GM18867 (cell line): ENCODE data around the gene PLCZ1.
"Not testable (repeated sequence)": the region's sequence is repeated elsewhere in the genome, so short reads cannot be mapped to it uniquely, and the experiment has no call there.

Experiments
- ATAC-seq: cut with Tn5 transposase; IDR thresholded peaks from one replicate; pipeline ENCODE4 v1.9.1; 2021; ENCODE audit warnings: mild to moderate bottlenecking, moderate library complexity; ENCODE audit not compliant: unreplicated experiment

The PLCZ1 gene

DNA sequence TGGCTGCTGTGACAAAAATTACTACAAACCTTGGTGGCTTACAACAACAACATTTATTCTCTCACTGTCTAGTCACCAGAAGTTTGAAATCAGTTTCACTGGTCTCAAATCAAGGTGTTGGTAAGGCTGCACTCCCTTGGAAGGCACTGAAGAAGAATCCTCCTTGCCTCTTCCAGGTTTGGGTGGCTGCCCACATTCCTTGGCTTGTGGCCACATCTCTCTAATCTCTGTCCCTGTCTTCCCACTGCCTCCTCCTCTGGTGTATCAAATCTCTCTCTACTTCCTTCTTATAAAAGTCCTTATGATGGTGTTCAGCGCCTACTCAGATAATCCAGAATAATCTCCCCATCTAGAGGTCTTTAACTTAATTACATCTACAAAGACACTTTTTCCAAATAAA lies 31.0 kb downstream of the PLCZ1 start:
- ATAC-seq, result no peak

- no peak for ATAC-seq
These were observed 33.9 kb downstream of the PLCZ1 start for GRCh38 chr12:18703911-18704310.

- no peak for ATAC-seq
These were observed 34.5 kb downstream of the PLCZ1 start for GRCh38 chr12:18703321-18703720.

DNA sequence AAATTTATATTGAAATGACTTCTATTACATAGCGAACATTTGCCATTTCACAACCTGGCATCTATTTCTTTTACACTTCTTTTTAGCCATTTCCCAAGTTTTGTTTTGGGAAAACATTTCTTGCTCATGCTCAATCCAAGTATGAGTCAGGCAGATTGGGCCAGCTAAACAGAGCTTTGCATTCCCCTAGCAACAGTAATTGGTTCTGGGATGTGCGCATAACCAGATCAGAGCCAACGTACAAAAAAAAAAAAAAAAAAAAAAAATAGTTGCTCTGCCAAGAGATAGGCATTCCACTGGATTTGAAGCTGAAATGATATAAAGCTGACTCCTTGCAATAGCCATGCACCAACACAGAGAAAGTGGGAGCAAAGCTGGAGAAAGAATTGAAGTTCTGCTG lies 37.5 kb downstream of the PLCZ1 start:
- no peak for ATAC-seq

DNA sequence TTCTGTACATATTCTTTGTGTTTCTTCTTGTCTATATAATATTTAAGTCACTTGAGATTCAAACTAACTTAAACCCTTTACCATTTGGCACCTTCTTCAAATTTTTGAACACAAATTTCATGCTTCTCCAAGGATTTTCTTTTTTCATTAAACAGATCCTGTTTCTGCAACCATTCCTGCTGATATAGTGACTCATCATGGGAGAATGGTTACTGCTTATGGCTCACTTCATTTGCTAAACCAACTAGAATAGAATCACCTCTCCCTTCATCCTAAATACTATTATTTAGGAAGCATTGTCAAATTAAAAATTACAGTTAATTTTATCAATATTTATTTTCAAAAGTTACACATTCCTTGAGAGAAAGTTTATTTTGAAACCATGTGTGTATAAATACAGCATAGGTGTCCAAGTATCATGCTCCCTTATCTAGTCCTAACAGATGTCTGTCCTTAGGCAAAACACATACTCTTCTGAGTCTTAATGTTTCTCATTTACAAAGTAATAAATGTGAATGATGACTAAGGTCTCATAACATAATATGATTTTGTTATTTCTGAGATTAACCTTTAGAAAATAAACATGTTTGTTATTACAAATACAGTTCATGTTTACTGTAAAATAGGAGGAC lies 40.7 kb downstream of the PLCZ1 start:
- no peak for ATAC-seq

DNA sequence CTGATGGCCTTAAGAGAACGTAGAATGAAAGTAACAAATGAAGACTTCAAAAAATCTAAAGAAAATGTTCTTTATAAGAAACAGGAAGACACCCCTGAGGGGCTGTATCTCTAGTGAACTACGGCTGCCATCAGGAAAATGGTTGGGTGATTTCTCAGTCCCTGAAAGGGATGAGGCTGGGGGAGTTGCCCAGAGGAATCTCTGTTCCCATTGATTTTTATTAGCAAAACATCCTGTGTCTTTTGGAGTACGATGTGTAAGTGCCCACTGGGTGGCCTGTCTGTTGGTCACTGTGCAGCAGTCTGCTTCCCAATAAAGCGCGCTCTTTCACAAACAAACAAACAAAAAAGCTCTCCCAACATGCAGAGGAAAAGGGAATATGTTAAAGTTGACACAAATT lies 43.8 kb downstream of the PLCZ1 start:
- not testable (repeated sequence) for ATAC-seq

DNA sequence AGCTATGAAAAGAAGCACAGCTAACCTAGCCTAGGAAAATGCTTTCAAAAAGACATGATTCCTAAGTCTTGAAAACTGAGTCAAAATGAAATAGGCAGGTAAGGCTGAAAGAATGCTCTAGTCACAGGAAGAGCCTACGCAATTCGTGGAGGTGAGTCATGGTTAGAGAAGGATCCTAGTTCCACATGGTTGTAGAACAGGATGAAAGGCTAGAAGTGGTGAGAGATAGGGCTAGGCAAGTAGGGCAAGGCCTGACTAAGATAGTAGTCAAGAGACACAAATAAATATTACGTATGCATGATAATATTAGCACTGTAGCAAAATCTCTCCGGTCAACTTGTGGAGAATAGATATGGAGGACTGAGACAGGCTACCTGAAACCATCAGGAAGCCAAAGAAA lies 47.2 kb downstream of the PLCZ1 start:
- ATAC-seq, result no peak

DNA sequence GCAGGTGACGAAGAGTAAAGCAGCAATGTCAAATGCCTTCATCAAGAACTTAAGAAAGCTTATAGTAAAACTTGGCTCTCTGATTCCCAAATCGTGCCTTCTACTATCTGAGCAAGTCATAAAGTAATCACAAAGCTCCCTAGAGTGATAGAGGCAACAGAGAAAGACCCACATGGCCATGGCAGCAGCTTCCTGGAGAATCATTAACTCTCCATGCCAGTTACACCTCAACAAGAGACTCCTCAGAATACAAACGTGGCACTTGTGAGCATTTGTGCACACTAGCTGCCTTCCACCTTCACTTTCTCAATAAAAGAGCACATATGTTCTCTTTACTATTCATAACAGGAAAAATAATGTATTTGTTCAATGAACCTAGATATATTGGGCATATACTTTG lies 48.0 kb downstream of the PLCZ1 start:
- ATAC-seq, result no peak

- ATAC-seq, result no peak
These were observed 53.4 kb downstream of the PLCZ1 start for GRCh38 chr12:18684430-18684829.

DNA sequence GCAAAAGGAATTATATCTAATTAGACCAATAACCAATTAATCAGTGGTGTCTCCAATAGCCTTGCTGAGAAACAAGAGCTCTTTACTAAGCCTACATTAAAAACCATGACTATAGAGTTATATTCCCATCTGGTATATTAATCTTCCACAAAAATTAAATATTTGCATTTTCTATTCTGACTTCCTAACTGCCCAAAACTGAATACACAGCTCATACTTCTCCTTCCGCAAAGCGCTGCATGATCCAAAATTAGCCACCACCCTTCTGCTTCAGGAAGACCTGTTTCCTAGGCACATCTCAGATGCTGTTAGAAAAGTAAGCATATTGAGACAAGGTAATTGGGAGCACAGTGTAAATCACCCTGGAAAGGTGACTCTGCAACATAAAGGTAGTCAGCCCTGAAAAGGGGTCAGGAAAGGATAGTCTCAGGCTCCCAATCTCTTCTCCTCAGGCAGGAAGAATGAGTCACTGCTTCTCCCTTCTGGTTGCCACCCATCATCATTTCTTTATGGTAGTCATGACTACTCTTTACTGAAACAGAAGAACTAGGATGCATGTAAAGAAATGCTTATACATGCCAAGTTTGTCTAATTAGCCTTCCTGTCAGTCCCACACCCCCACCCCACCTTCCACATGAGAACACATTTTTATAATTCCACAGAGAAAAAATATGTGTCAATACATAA lies 54.3 kb downstream of the PLCZ1 start:
- no peak for ATAC-seq

DNA sequence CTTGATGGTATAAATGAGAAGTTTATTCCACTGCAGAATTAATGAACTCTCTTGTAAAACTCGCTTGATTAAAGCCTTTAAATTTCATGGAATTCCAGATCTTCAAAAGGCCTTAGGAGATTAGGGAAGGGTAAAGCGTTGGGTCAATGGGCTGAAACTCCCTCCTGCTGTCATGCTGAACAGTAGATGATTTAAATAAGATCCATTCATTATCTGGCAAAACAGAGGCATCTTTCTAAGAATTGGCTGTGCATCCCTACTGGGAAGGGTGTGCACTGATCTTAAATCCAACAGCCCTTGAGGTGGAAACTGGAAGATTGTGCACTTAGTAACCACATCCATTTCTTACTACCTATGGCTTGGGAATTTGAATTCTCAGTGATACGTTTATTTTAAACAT lies 56.0 kb downstream of the PLCZ1 start:
- no peak for ATAC-seq

DNA sequence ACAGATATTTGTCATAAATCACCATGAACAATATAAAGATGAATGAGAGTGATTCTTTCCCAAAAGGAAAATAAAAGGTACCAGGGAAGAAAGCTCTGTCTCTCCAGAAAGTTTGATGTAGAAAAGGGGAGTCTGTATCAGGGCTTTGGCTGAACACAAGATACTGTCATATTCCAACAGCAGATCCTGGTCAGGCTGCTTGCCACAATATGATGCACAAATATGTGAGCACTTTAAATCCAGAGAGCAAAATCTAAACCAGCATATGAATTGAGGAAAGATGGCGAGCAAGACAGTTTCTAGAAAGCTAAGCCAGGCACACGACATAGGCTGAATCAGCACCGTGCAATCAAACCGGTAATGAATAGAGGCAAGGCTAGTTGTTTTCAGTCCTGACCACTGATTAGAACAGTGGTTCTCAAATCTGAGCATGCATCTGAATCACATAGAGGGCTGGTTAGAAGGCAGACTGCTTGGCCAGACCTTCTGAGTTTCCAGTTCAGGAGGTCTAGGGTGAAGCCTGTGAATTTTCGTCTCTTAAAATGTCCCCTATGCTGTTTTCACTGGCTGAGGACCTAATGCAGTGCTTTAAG lies 60.7 kb downstream of the PLCZ1 start:
- no peak for ATAC-seq

GRCh38 chr12:18676141-18676540 lies 61.7 kb downstream of the PLCZ1 start:
- no peak for ATAC-seq

GRCh38 chr12:18658829-18659228 lies 79.0 kb downstream of the PLCZ1 start:
- no peak for ATAC-seq

DNA sequence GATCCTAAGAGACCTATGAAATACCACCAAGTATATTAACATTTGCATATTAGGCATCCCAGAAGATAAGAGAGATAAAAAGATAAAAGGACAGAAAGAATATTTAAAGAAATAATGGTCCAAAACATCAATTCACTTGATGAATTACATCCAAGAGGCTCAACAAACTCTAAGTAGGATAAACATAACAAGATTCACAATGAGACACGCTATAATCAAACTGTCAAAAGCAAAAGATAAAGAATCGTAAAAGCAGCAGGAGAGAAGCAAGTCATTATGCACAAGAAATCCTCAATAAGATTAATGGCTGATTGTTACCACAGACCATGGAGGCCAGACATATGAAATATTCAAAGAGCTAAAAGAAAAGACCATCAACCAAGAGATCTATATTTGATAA lies 79.6 kb downstream of the PLCZ1 start:
- ATAC-seq, result no peak

GRCh38 chr12:18655351-18655750 lies 82.5 kb downstream of the PLCZ1 start:
- ATAC-seq, result no peak

GRCh38 chr12:18653465-18653864 lies 84.3 kb downstream of the PLCZ1 start:
- ATAC-seq, result no peak

- no peak for ATAC-seq
These were observed 85.2 kb downstream of the PLCZ1 start for GRCh38 chr12:18652596-18652995.

DNA sequence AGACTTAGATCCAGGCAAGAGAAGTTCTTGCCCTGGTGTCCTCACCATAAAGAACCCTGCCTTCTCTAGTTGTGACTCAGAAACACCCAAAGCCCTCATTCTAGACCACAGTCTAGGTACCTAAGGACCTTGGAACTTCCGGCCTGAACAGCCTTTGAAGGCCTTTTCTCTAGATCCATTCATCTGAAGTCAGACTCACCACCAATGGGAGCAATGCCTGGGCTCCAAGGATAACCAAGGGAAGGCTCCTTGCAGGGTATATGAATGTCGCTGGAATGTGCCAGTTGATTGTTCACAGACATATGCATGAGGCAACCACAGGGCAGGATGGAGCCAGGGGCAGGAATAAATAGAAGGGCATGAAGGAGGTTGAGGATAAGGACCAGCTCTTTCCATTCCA lies 86.3 kb downstream of the PLCZ1 start:
- no peak for ATAC-seq

DNA sequence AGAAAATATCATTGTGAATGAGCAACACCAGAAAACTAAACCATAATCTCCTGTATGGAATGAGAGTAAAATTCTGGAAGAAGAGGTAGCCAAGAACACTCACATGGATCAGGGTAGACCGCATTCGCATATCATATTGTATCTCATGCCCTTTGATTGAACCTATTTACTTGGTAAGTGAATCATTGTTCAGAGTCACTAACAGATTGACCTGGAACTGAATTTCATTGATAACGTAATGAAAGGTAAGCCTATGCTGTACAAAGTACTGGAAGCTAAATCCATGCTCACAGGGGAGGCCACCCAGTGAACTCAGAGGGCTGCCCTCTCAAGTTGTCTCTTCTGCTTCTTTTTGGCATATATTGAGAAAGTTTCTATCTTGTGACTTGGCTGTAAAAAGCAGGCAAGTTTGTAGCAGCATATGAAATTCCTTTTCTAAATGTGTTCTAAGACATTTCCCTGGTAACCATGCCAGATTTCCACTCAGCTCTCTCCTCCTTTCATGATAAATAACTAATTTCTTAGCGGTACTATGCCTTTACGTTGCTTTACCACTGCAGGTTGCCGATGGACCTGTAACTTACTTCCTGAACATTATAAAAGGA lies 91.4 kb downstream of the PLCZ1 start:
- ATAC-seq, result no peak

GRCh38 chr12:18644564-18644963 lies 93.2 kb downstream of the PLCZ1 start:
- no peak for ATAC-seq

GRCh38 chr12:18643681-18644080 lies 94.1 kb downstream of the PLCZ1 start:
- ATAC-seq, result no peak
